Esophagus muscularis mucosa (tissue), 4 donors: ENCODE data around the gene THADA. TPM values are rescaled to one million over a fixed set of nuclear protein-coding genes. Genes with fewer than 3 reads are reported as not detected.
"Not testable (repeated sequence)": the region's sequence is repeated elsewhere in the genome, so short reads cannot be mapped to it uniquely, and the experiment has no call there.

Experiments
- DNase-seq: peaks from one replicate; pipeline ENCODE4 v3.0.0-alpha.2; 2017; ENCODE audit errors: extremely low spot score
- H3K27ac ChIP-seq, 4 donors: fragments of 200-600 bp; sonication (generic); replicated peaks in 1 of 4; 1 replicate in 3 of 4; 2 replicates in 1 of 4; pipeline ENCODE4 v1.5.1; 2016 to 2019; ENCODE audit warnings: mild to moderate bottlenecking in 1 of 4
- H3K27me3 ChIP-seq, 4 donors: fragments of 200-600 bp; sonication (generic); one replicate each; pipeline versions ENCODE4 v1.5.1 to v1.6.0; 2016 to 2019
- H3K36me3 ChIP-seq, 4 donors: fragments of 200-600 bp; sonication (generic); one replicate each; pipeline ENCODE4 v1.5.1; 2016 to 2019
- H3K4me1 ChIP-seq, 4 donors: fragments of 200-600 bp; sonication (generic); one replicate each; pipeline ENCODE4 v1.5.1; 2016 to 2019
- H3K4me3 ChIP-seq, 4 donors: fragments of 200-600 bp; sonication (generic); 1 replicate in 2 of 4; 2 replicates in 2 of 4; pipeline ENCODE4 v1.5.1; 2016 to 2019; ENCODE audit warnings: mild to moderate bottlenecking in 4 of 4, moderate library complexity in 1 of 4
- H3K9me3 ChIP-seq, 4 donors: fragments of 200-600 bp; sonication (generic); 1 replicate in 3 of 4; 2 replicates in 1 of 4; pipeline ENCODE4 v1.5.1; 2016 to 2019
- EP300 ChIP-seq: sonication (generic); formaldehyde crosslinking; IDR thresholded peaks from one replicate; pipeline ENCODE4 v1.6.1; 2017; ENCODE audit warnings: antibody characterized with exemption
- POLR2A ChIP-seq: fragments of 450-650 bp; IDR thresholded peaks from one replicate; pipeline ENCODE4 v1.6.1; 2017; ENCODE audit warnings: antibody characterized with exemption, moderate library complexity, mild to moderate bottlenecking, low read depth
- POLR2AphosphoS5 ChIP-seq, 2 donors: sonication (generic); formaldehyde crosslinking; IDR thresholded peaks; one replicate each; pipeline ENCODE4 v1.6.1; 2017; ENCODE audit warnings: antibody characterized with exemption in 2 of 2
- WGBS: methylation state at CpG from one replicate; pipeline ENCODE4 v1.1.5; 2018; 5-methylcytosine and 5-hydroxymethylcytosine counted together
- intact Hi-C: fragments of 100-400 bp; cut with DNase I; formaldehyde crosslinking; loops from one replicate; pipeline ENCODE4 v1.15.1; 2023
- total RNA-seq, 4 donors: library from RNA; depleted of rRNA; stranded (reverse); fragments of >200 nt; gene quantifications; one replicate each; pipeline versions ENCODE4 v1.1.0 to v1.2.1, GENCODE V29; 2016
- TF ChIP-seq, protein P1 (sequence below), 3 experiments: fragments of 200-600 bp in 2 of 3; fragments of 450-650 bp in 1 of 3; sonication (generic) in 2 of 3; IDR thresholded peaks; one replicate each; pipeline ENCODE4 v1.5.1; 2017 to 2019; ENCODE audit warnings: antibody characterized with exemption in 3 of 3, mild to moderate bottlenecking in 2 of 3, moderate library complexity in 1 of 3

THADA gene
- total RNA-seq, 4 donors from 2014 or later = 17.2 to 28.7 (median 21.3) TPM

DNA sequence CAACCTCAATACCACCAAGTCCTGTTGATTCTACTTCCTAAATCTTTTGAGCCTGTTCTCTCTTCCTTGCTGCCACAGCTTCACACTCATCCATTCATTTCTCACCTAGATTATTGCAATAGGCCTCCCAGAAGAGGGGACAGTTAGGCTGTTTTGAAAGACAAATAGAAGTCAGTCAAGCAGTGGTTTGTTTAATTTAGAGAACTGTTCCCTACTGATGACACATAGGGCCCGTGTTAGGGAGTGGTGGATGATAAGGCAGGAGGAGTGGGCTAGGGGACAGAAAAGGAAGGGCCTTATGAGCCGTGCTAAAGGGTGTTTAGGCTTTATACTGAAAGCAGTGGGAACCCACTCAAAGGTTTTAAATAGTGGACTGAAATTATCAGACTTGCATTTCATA lies 309.9 kb downstream of the THADA start:
- H3K4me3 ChIP-seq = no peak overlapping the region
- no peak overlapping the region for H3K27ac ChIP-seq
- H3K27me3 ChIP-seq = no peaks in the 10 kb centered on the region
- intact Hi-C loops = no loop called here
- peaks cover 0 to 8% (median 3%) of the 10 kb centered on the region in 4 donors for H3K9me3 ChIP-seq
- peaks cover 0 to 69% (median 48%) of the 10 kb centered on the region in 4 donors for H3K36me3 ChIP-seq
- WGBS = 73% methylated on average over 2 of the region's 2 CpGs
- TF ChIP-seq EP300 (no peak), POLR2A (no peak), POLR2AphosphoS5 (IDR thresholded peaks at IDR 0.05) (no peak)
- TF ChIP-seq, protein P1, sequence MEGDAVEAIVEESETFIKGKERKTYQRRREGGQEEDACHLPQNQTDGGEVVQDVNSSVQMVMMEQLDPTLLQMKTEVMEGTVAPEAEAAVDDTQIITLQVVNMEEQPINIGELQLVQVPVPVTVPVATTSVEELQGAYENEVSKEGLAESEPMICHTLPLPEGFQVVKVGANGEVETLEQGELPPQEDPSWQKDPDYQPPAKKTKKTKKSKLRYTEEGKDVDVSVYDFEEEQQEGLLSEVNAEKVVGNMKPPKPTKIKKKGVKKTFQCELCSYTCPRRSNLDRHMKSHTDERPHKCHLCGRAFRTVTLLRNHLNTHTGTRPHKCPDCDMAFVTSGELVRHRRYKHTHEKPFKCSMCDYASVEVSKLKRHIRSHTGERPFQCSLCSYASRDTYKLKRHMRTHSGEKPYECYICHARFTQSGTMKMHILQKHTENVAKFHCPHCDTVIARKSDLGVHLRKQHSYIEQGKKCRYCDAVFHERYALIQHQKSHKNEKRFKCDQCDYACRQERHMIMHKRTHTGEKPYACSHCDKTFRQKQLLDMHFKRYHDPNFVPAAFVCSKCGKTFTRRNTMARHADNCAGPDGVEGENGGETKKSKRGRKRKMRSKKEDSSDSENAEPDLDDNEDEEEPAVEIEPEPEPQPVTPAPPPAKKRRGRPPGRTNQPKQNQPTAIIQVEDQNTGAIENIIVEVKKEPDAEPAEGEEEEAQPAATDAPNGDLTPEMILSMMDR (IDR thresholded peaks at IDR 0.05) = no peak
- H3K4me1 ChIP-seq = no peaks in the 10 kb centered on the region
- DNase-seq = no peak

DNA sequence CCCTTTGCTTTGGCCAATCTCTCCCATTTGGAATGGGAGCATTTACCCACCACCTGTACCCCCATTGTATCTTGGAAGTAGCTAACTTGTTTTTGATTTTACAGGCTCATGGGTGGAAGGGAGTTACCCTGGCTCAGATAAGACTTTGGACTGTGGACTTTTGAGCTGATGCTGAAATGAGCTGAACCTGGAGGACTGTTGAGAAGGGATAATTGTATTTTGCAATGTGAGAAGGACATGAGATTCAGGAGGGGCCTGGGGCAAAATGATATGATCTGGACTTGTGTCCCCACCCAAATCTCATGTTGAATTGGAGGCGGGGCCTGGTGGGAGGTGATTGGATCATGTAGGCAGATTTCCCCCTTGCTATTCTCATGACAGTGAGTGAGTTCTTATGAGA lies 310.9 kb downstream of the THADA start:
- Histone ChIP-seq H3K27me3 (no peaks in the 10 kb centered on the region), H3K36me3 (peaks cover 0 to 67% (median 46%) of the 10 kb centered on the region in 4 donors), H3K4me3 (no peak overlapping the region), H3K4me1 (no peaks in the 10 kb centered on the region), H3K27ac (no peak overlapping the region), H3K9me3 (peaks cover 0 to 8% (median 3%) of the 10 kb centered on the region in 4 donors)
- DNase-seq = no peak
- TF ChIP-seq POLR2AphosphoS5 (IDR thresholded peaks at IDR 0.05) (no peak), EP300 (no peak), POLR2A (no peak)
- TF ChIP-seq, protein P1 (IDR thresholded peaks at IDR 0.05) = no peak
- WGBS = 100% methylated on average over 1 of the region's 1 CpG
- intact Hi-C loops = no loop called here

DNA sequence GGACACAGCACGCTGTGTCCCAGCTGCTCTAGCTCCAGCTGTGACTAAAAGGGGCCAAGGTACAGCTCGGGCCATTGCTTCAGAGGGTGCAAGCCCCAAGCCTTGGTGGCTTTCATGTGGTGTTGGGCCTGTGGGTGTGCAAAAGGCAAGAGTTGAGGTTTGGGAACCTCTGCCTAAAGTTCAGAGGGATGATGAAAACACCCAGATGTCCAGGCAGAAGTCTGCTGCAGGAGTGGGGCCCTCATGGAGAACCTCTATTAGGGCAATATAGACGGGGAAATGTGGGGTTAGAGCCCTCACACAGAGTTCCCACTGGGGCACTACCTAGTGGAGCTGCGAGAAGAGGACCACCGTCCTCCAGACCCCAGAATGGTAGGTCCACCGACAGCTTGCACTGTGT lies 311.5 kb downstream of the THADA start:
- H3K27me3 ChIP-seq, H3K4me3 ChIP-seq, H3K4me1 ChIP-seq, H3K9me3 ChIP-seq, H3K27ac ChIP-seq, DNase-seq, intact Hi-C loops: not testable (repeated sequence)
- WGBS = 93% methylated on average over 6 of the region's 6 CpGs
- H3K36me3 ChIP-seq = peaks cover 0 to 70% (median 49%) of the 10 kb centered on the region in 4 donors

DNA sequence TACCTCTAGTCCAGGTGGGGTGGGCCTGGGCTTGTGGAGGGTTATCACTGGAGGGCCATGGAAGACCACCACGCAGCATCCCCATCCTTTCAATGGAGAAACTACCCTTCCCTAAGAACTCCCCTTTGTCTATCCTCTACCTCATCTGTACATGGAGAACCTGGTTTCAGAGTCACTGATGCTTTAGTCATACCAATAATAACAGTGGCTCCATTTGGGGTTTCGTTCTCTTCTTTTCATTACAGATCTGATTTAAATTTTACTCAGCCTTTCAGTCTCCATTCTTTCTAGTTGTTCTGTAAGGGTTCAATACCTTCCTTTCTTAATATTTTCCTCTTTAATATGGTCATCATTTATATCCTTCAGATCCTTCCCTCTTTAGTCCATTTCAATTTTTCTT lies 314.8 kb downstream of the THADA start:
- Histone ChIP-seq H3K4me3 (no peak overlapping the region), H3K27me3 (no peaks in the 10 kb centered on the region), H3K27ac (no peak overlapping the region), H3K9me3 (peaks cover 0 to 8% (median 3%) of the 10 kb centered on the region in 4 donors), H3K36me3 (peaks cover 0 to 55% (median 39%) of the 10 kb centered on the region in 4 donors), H3K4me1 (peaks cover 12 to 37% (median 32%) of the 10 kb centered on the region in 4 donors)
- 84% methylated on average over 2 of the region's 2 CpGs for WGBS
- intact Hi-C loops = no loop called here
- no peak for TF ChIP-seq EP300
- TF ChIP-seq, protein P1 (IDR thresholded peaks at IDR 0.05) = no peak
- TF ChIP-seq POLR2AphosphoS5 (IDR thresholded peaks at IDR 0.05) = no peak
- TF ChIP-seq POLR2A = no peak
- no peak for DNase-seq

DNA sequence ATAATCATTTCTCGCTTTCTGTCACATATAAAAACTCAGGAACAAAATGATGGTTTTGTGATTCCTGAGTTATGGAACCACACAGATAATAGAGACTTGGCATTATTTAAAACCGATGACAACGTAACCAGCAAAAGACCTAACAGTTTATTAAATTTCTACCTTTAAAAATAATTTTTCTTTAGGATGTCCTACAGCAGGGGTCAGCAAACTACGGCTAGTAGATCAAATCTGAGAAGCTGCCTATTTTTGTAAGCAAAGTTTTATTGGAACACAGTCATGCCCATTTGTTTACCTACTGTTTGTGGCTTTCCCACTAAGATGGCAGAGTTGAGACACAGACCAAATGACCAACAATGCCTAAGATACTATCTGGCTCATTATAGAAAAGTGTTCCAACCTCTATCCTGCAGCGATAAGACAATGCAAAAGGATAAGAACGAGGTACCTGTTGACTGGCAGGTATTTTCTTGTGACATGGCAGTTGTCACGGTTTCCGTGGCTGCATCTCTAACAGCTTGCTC lies 316.5 kb downstream of the THADA start:
- DNase-seq = no peak
- Histone ChIP-seq H3K9me3 (peaks cover 0 to 8% (median 2%) of the 10 kb centered on the region in 4 donors), H3K27me3 (no peaks in the 10 kb centered on the region), H3K4me3 (no peak overlapping the region), H3K36me3 (peaks cover 0 to 38% (median 22%) of the 10 kb centered on the region in 4 donors), H3K4me1 (peaks cover 13 to 48% (median 43%) of the 10 kb centered on the region in 4 donors), H3K27ac (peak overlapping the region in 3 of 4 donors; percentile 28 to 84 (median 29))
- TF ChIP-seq POLR2A (no peak), EP300 (no peak), POLR2AphosphoS5 (IDR thresholded peaks at IDR 0.05) (no peak)
- TF ChIP-seq, protein P1 (IDR thresholded peaks at IDR 0.05) = no peak
- WGBS = 94% methylated on average over 8 of the region's 8 CpGs
- intact Hi-C loops = no loop called here
